Measurements from ENCODE around the gene FGF11. TPM values are rescaled to one million over a fixed set of nuclear protein-coding genes. Genes with fewer than 3 reads are reported as not detected.
A peak's percentile ranks its signal among the peaks of the same experiment; 100 is the strongest.
"Not testable (repeated sequence)": the region's sequence is repeated elsewhere in the genome, so short reads cannot be mapped to it uniquely, and the experiment has no call there.

FGF11 gene
- total and polyA plus RNA-seq, 4 donors: 0.47 to 3.5 (median 0.66) TPM

- Histone ChIP-seq H3K9ac (ENCODE audit: insufficient read depth in 1 of 2, low read length in 2 of 2) (peak within 1 kb of the TSS; percentile 86 to 88), H3K9me3 (ENCODE audit: control insufficient read depth in 4 of 4, insufficient read depth in 3 of 4, low read length in 3 of 4) (no peaks in the 10 kb centered on the region), H3K4me1 (ENCODE audit: control insufficient read depth in 5 of 5, insufficient read depth in 5 of 5, low read length in 5 of 5) (peaks cover 12 to 52% (median 40%) of the 10 kb centered on the region in 5 donors), H3K4me3 (peak within 1 kb of the TSS; percentile 70), H3K27me3 (ENCODE audit: control insufficient read depth in 3 of 3, insufficient read depth in 3 of 3, low read length in 2 of 3) (no peaks in the 10 kb centered on the region), H3K27ac (ENCODE audit: low read depth in 1 of 2, low read length in 1 of 2) (peak within 1 kb of the TSS; percentile 98 to 99), H3K36me3 (ENCODE audit: control insufficient read depth in 4 of 4, insufficient read depth in 4 of 4, low read length in 4 of 4) (peaks cover 0 to under 1% (median 0%) of the 10 kb centered on the region in 4 donors)
- no peak for ATAC-seq (ENCODE audit: insufficient read depth, low FRiP score)
- peak; percentile 61 to 76 (median 66) for DNase-seq
- TF ChIP-seq CTCF (IDR thresholded peaks at IDR 0.05; ENCODE audit: control extremely low read depth, extremely low read depth): no peak
- 0 to 1% methylated on average over 40 to 92 of the region's 92 CpGs for WGBS, 2 donors
Measured at GRCh38 chr17:7479213-7480088, 40.1 kb downstream of the FGF11 start, which contains the start of gene ZBTB4. Gene ZBTB4, minus strand, starts transcription at chr17:7479631. Its CDS starts 12,830 bp downstream, at chr17:7466801.

- no peaks in the 10 kb centered on the region for H3K27me3 ChIP-seq (ENCODE audit: control insufficient read depth in 3 of 3, insufficient read depth in 3 of 3, low read length in 2 of 3)
- peak overlapping the region; percentile 65 to 86 for H3K9ac ChIP-seq (ENCODE audit: insufficient read depth in 1 of 2, low read length in 2 of 2)
- peaks cover 12 to 54% (median 38%) of the 10 kb centered on the region in 5 donors for H3K4me1 ChIP-seq (ENCODE audit: control insufficient read depth in 5 of 5, insufficient read depth in 5 of 5, low read length in 5 of 5)
- no peak for TF ChIP-seq CTCF (IDR thresholded peaks at IDR 0.05; ENCODE audit: control extremely low read depth, extremely low read depth)
- H3K36me3 ChIP-seq (ENCODE audit: control insufficient read depth in 4 of 4, insufficient read depth in 4 of 4, low read length in 4 of 4): no peaks in the 10 kb centered on the region
- WGBS, 2 donors: 5 to 8% methylated on average over 8 of the region's 8 CpGs
- H3K4me3 ChIP-seq: peak overlapping the region; percentile 51
- peak overlapping the region; percentile 97 to 98 for H3K27ac ChIP-seq (ENCODE audit: low read depth in 1 of 2, low read length in 1 of 2)
- ATAC-seq (ENCODE audit: insufficient read depth, low FRiP score) (no peak), DNase-seq (peak in 1 of 3 donors; percentile 60)
- H3K9me3 ChIP-seq (ENCODE audit: control insufficient read depth in 4 of 4, insufficient read depth in 3 of 4, low read length in 3 of 4): no peaks in the 10 kb centered on the region
Measured at GRCh38 chr17:7480089-7480384, 40.7 kb downstream of the FGF11 start.

GRCh38 chr17:7481275-7481674 is 42.0 kb downstream of the FGF11 start, which contains the start of gene SLC35G6:
Gene SLC35G6, plus strand, starts transcription at chr17:7481446. Its CDS starts 71 bp downstream, at chr17:7481517.
- ATAC-seq (ENCODE audit: insufficient read depth, low FRiP score); DNase-seq; H3K4me3 ChIP-seq; H3K27me3 ChIP-seq (ENCODE audit: control insufficient read depth in 3 of 3, insufficient read depth in 3 of 3, low read length in 2 of 3); H3K9me3 ChIP-seq (ENCODE audit: control insufficient read depth in 4 of 4, insufficient read depth in 3 of 4, low read length in 3 of 4); H3K36me3 ChIP-seq (ENCODE audit: control insufficient read depth in 4 of 4, insufficient read depth in 4 of 4, low read length in 4 of 4): not testable (repeated sequence)
- peaks cover 8 to 60% (median 35%) of the 10 kb centered on the region in 5 donors for H3K4me1 ChIP-seq (ENCODE audit: control insufficient read depth in 5 of 5, insufficient read depth in 5 of 5, low read length in 5 of 5)
- peak within 1 kb of the TSS; percentile 65 to 86 for H3K9ac ChIP-seq (ENCODE audit: insufficient read depth in 1 of 2, low read length in 2 of 2)
- peak within 1 kb of the TSS; percentile 98 to 100 for H3K27ac ChIP-seq (ENCODE audit: low read depth in 1 of 2, low read length in 1 of 2)
- 93 to 100% methylated on average over 4 of the region's 4 CpGs for WGBS, 2 donors

- ATAC-seq (ENCODE audit: insufficient read depth, low FRiP score); H3K4me3 ChIP-seq; DNase-seq; H3K36me3 ChIP-seq (ENCODE audit: control insufficient read depth in 4 of 4, insufficient read depth in 4 of 4, low read length in 4 of 4); H3K9me3 ChIP-seq (ENCODE audit: control insufficient read depth in 4 of 4, insufficient read depth in 3 of 4, low read length in 3 of 4); H3K27me3 ChIP-seq (ENCODE audit: control insufficient read depth in 3 of 3, insufficient read depth in 3 of 3, low read length in 2 of 3): not testable (repeated sequence)
- WGBS, 2 donors: 86 to 88% methylated on average over 31 of the region's 31 CpGs
- Histone ChIP-seq H3K4me1 (ENCODE audit: control insufficient read depth in 5 of 5, insufficient read depth in 5 of 5, low read length in 5 of 5) (peaks cover 0 to 59% (median 30%) of the 10 kb centered on the region in 5 donors), H3K27ac (ENCODE audit: low read depth in 1 of 2, low read length in 1 of 2) (peak overlapping the region in 1 of 2 donors; percentile 100), H3K9ac (ENCODE audit: insufficient read depth in 1 of 2, low read length in 2 of 2) (peak overlapping the region in 1 of 2 donors; percentile 23)
Measured at GRCh38 chr17:7481842-7482741, 42.8 kb downstream of the FGF11 start.

- not testable (repeated sequence) for H3K36me3 ChIP-seq (ENCODE audit: control insufficient read depth in 4 of 4, insufficient read depth in 4 of 4, low read length in 4 of 4); DNase-seq; H3K27me3 ChIP-seq (ENCODE audit: control insufficient read depth in 3 of 3, insufficient read depth in 3 of 3, low read length in 2 of 3); ATAC-seq (ENCODE audit: insufficient read depth, low FRiP score); H3K9me3 ChIP-seq (ENCODE audit: control insufficient read depth in 4 of 4, insufficient read depth in 3 of 4, low read length in 3 of 4); H3K4me3 ChIP-seq
- peaks cover 6 to 59% (median 29%) of the 10 kb centered on the region in 5 donors for H3K4me1 ChIP-seq (ENCODE audit: control insufficient read depth in 5 of 5, insufficient read depth in 5 of 5, low read length in 5 of 5)
- H3K27ac ChIP-seq (ENCODE audit: low read depth in 1 of 2, low read length in 1 of 2): peak overlapping the region; percentile 99 to 100
- peak overlapping the region; percentile 98 to 99 for H3K9ac ChIP-seq (ENCODE audit: insufficient read depth in 1 of 2, low read length in 2 of 2)
- WGBS, 2 donors: 74 to 78% methylated on average over 6 of the region's 6 CpGs
Measured at GRCh38 chr17:7482742-7483088, 43.4 kb downstream of the FGF11 start.

All from lung (tissue), 12 donors.